ENCODE measurements around the gene KRTAP6-2.

KRTAP6-2 gene, protein sequence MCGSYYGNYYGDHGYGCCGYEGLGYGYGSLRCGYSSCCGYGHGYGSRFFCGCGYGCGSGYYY

GRCh38 chr21:30598802-30599201 lies at the start of gene KRTAP6-2:
TSS of gene KRTAP6-2 (minus strand) at chr21:30598902. CDS start at chr21:30598874, 28 bp downstream.
- no peak for DNase-seq (ENCODE audit: low read depth, low spot score)

GRCh38 chr21:30646904-30647414 lies 48.3 kb upstream of the KRTAP6-2 start:
- DNase-seq (ENCODE audit: low read depth, low spot score): no peak

DNA sequence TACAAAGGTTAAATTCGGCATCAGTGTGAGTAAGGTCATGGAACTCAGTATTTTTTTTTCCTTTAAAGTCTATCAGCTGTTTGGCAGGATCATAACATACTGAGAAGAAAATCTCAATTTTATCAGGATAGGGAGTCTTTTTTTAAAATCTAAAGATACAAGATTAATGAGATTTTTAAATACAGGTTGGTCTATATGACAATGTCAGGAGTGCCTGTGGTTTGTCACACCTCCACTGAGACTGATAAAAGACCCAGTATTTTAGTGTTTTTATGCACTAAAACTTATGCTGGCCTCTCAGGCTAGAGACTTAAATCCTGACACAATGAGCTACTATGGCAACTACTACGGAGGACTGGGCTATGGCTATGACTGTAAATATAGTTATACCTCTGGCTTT lies 43.9 kb upstream of the KRTAP6-2 start, which contains the start of gene KRTAP20-3:
Gene KRTAP20-3, plus strand, starts transcription at position 301 of the 400 bp plus-strand sequence.
- no peak for DNase-seq (ENCODE audit: low read depth, low spot score)

DNA sequence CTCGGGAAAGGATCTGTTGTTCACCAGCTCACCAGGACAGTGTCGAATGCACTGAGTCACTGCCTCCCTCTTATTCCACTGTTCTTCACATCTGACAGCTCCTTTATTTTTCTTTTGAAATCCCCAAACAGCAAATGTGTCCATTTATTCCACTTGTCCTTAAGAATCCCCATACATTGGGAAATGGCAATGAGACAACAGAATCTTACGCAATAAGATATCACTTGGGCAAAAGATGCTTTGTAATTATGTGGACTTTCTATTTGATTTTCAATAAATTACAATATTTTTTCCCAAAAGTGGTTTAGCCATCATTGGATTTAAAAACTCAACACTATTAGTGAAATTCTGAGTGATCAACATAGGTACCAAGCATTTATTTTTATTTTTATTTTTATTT lies 40.0 kb upstream of the KRTAP6-2 start:
- DNase-seq (ENCODE audit: low read depth, low spot score): no peak

DNA sequence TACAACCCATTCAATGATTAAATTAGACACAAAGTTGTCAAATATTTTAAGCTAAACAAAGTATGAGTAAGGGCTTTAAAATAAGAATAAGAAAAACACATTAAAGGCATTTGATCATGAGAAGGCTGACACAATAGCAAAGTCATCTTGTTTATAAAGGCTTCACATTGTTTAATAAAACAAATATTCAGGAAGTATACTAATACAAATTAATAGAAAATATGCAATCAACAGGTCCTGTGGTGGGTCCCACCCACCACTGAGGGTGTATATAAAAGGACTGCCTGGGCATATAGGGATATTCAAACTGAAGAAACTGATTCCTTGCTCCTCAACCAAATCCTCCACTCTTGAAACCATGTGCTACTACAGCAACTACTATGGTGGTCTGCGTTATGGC lies 36.2 kb upstream of the KRTAP6-2 start, which contains the start of gene KRTAP20-2:
Gene KRTAP20-2, plus strand, starts transcription at position 301 of the 400 bp plus-strand sequence. Its CDS starts 58 bp downstream, at position 359.
- DNase-seq (ENCODE audit: low read depth, low spot score): no peak

GRCh38 chr21:30629200-30629599 lies 30.5 kb upstream of the KRTAP6-2 start:
- no peak for DNase-seq (ENCODE audit: low read depth, low spot score)

DNA sequence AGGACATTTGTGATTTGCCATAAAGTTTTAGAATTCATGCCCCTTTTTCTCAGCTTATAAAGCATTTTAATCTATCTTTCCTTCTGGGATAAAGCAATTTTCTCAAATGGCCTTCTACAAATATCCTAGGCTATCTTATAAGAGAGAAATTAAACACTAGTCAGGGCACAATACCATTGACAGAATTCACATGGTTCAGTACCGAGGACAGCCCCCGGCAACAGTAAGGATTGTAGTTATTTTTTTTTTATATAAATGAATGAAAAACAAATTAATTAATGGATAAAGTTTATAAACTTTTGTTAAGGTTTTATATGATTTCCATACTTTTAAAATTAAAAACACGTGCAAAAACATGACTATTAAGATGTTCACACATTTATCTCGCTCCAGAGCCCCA lies 29.4 kb upstream of the KRTAP6-2 start:
- no peak for DNase-seq (ENCODE audit: low read depth, low spot score)

GRCh38 chr21:30625449-30626165 lies 26.9 kb upstream of the KRTAP6-2 start:
- DNase-seq (ENCODE audit: low read depth, low spot score): no peak

- no peak for DNase-seq (ENCODE audit: low read depth, low spot score)
Measured at GRCh38 chr21:30623362-30623761, 24.7 kb upstream of the KRTAP6-2 start.

DNA sequence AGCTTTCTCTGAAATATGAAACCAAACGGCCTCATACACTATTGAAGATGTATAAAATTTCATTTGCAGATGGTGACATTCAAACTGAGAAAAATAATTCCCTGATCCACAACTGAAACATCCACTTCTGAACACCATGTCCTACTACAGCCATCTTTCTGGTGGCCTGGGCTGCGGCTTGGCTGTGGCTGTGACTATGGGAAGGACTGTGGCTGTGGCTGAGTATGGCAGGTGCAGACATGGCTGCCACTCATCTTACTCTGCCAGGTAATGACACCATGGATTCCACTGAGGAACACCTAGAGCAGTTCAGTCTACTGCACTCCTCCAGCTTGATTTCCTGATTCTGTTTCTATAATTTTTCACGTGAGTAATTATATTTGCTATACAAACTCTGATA lies 21.8 kb upstream of the KRTAP6-2 start, which contains the start of gene KRTAP20-4:
Gene KRTAP20-4, plus strand, starts transcription at position 106 of the 400 bp plus-strand sequence.
- DNase-seq (ENCODE audit: low read depth, low spot score): no peak

- no peak for DNase-seq (ENCODE audit: low read depth, low spot score)
Measured at GRCh38 chr21:30620080-30620479, 21.4 kb upstream of the KRTAP6-2 start.

- no peak for DNase-seq (ENCODE audit: low read depth, low spot score)
Measured at GRCh38 chr21:30616125-30616524, 17.4 kb upstream of the KRTAP6-2 start, which contains the start of gene KRTAP20-1. TSS of gene KRTAP20-1 (plus strand) at chr21:30616425. CDS start at chr21:30616455, 30 bp downstream.

GRCh38 chr21:30615199-30615598 lies 16.5 kb upstream of the KRTAP6-2 start:
- no peak for DNase-seq (ENCODE audit: low read depth, low spot score)

DNA sequence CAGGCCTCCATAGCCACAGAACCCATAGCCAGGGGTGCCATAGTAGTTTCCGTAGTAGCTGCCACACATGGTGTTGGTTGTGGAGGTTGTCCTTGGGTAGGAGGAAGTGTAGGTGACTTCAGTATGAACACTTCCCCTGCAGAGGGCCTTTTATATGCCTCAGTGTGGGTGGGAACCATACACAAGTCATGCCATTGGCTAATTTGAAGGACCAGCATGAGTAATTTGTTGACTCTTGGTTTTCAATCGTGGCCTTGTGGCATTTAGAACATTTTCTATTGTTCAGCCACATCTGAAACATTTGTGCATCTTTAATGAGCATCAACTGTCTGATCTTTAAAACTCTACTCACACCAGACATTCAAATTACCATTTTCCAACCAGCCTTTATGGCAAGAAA lies 15.1 kb upstream of the KRTAP6-2 start, which contains the start of gene KRTAP6-1:
Gene KRTAP6-1, minus strand, starts transcription at position 95 of the 400 bp plus-strand sequence. Its CDS starts 26 bp downstream, at position 69.
- no peak for DNase-seq (ENCODE audit: low read depth, low spot score)

GRCh38 chr21:30612132-30612531 lies 13.4 kb upstream of the KRTAP6-2 start:
- DNase-seq (ENCODE audit: low read depth, low spot score): no peak

- DNase-seq (ENCODE audit: low read depth, low spot score): no peak
Measured at GRCh38 chr21:30605968-30606367, 7.3 kb upstream of the KRTAP6-2 start.

- DNase-seq (ENCODE audit: low read depth, low spot score): no peak
Measured at GRCh38 chr21:30600787-30601186, 2.1 kb upstream of the KRTAP6-2 start, which contains the start of gene KRTAP22-1. TSS of gene KRTAP22-1 (plus strand) at chr21:30601087.

DNA sequence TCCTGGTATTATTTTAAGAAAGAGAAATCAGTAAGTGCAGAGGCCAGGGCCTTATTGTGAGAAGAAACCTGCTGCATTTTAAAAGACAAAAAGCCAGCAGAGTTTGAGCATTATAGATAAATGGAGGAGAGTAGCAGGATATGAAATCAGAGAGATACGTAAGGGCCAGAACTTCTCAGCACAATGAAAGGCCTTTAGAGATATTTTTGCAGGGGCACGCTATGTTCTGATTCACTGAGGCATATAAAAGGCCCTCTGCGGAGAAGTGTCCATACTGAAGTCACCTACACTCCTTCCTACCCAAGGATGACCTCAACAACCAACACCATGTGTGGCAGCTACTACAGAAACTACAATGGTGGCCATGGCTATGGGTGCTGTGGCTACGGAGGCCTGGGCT lies 6.6 kb downstream of the KRTAP6-2 start, which contains the start of gene KRTAP6-3:
Gene KRTAP6-3, plus strand, starts transcription at position 301 of the 400 bp plus-strand sequence. Its CDS starts 6 bp downstream, at position 307.
- DNase-seq (ENCODE audit: low read depth, low spot score): no peak

GRCh38 chr21:30590297-30590696 lies 8.4 kb downstream of the KRTAP6-2 start, which contains the start of gene KRTAP22-2:
TSS of gene KRTAP22-2 (minus strand) at chr21:30590397.
- DNase-seq (ENCODE audit: low read depth, low spot score): no peak

- no peak for DNase-seq (ENCODE audit: low read depth, low spot score)
Measured at GRCh38 chr21:30582870-30583269, 15.8 kb downstream of the KRTAP6-2 start.

- no peak for DNase-seq (ENCODE audit: low read depth, low spot score)
Measured at GRCh38 chr21:30580132-30580531, 18.6 kb downstream of the KRTAP6-2 start.

GRCh38 chr21:30579346-30579745 lies 19.4 kb downstream of the KRTAP6-2 start:
- no peak for DNase-seq (ENCODE audit: low read depth, low spot score)
